ENCODE results near the gene ANKRD33B.

- TF ChIP-seq, protein P1, sequence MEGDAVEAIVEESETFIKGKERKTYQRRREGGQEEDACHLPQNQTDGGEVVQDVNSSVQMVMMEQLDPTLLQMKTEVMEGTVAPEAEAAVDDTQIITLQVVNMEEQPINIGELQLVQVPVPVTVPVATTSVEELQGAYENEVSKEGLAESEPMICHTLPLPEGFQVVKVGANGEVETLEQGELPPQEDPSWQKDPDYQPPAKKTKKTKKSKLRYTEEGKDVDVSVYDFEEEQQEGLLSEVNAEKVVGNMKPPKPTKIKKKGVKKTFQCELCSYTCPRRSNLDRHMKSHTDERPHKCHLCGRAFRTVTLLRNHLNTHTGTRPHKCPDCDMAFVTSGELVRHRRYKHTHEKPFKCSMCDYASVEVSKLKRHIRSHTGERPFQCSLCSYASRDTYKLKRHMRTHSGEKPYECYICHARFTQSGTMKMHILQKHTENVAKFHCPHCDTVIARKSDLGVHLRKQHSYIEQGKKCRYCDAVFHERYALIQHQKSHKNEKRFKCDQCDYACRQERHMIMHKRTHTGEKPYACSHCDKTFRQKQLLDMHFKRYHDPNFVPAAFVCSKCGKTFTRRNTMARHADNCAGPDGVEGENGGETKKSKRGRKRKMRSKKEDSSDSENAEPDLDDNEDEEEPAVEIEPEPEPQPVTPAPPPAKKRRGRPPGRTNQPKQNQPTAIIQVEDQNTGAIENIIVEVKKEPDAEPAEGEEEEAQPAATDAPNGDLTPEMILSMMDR (IDR thresholded peaks at IDR 0.05), result no peak
- TF ChIP-seq POLR2A (IDR thresholded peaks at IDR 0.05), result no peak
Observed at GRCh38 chr5:10537624-10538023, 26.2 kb upstream of the ANKRD33B start.

Measured in esophagus squamous epithelium (tissue), 4 donors.